ENCODE measurements around the gene PTER. TPM values are rescaled to one million over a fixed set of nuclear protein-coding genes. Genes with fewer than 3 reads are reported as not detected.

Gene PTER
- total RNA-seq, 2 donors from 2014 or later = 11.8 to 30.1 TPM

GRCh38 chr10:16509996-16510395 is 73.2 kb downstream of the PTER start:
- Mint-ChIP-seq H3K27ac (no peak overlapping the region), H3K9me3 (no peaks in the 10 kb centered on the region), H3K36me3 (peaks cover 0 to 5% of the 10 kb centered on the region in 2 donors)
- DNase-seq (ENCODE audit: low spot score in 2 of 2) (no peak), ATAC-seq (no peak)

GRCh38 chr10:16510843-16511242 is 74.0 kb downstream of the PTER start:
- H3K27ac Mint-ChIP-seq = no peak overlapping the region
- H3K36me3 Mint-ChIP-seq = peaks cover 0 to 5% of the 10 kb centered on the region in 2 donors
- ATAC-seq (no peak), DNase-seq (ENCODE audit: low spot score in 2 of 2) (no peak)
- no peaks in the 10 kb centered on the region for H3K9me3 Mint-ChIP-seq

- Mint-ChIP-seq H3K27ac (no peak overlapping the region), H3K9me3 (no peaks in the 10 kb centered on the region), H3K36me3 (peaks cover 4 to 13% of the 10 kb centered on the region in 2 donors)
- DNase-seq (ENCODE audit: low spot score in 2 of 2) (no peak), ATAC-seq (no peak)
These were observed 82.0 kb downstream of the PTER start for GRCh38 chr10:16518822-16519221.

- H3K36me3 Mint-ChIP-seq = peaks cover 4 to 13% of the 10 kb centered on the region in 2 donors
- DNase-seq (ENCODE audit: low spot score in 2 of 2) (no peak), ATAC-seq (no peak)
- no peak overlapping the region for H3K27ac Mint-ChIP-seq
- no peaks in the 10 kb centered on the region for H3K9me3 Mint-ChIP-seq
These were observed 82.6 kb downstream of the PTER start for GRCh38 chr10:16519250-16519907.

- DNase-seq (ENCODE audit: low spot score in 2 of 2) = peak in 1 of 2 donors; percentile 10
- H3K36me3 Mint-ChIP-seq = peaks cover 8 to 13% of the 10 kb centered on the region in 2 donors
- no peak overlapping the region for H3K27ac Mint-ChIP-seq
- peak; percentile 33 to 59 for ATAC-seq
- H3K9me3 Mint-ChIP-seq = no peaks in the 10 kb centered on the region
These were observed 83.4 kb downstream of the PTER start for GRCh38 chr10:16519908-16520861.

- H3K36me3 Mint-ChIP-seq = peaks cover 8 to 13% of the 10 kb centered on the region in 2 donors
- peak; percentile 65 to 69 for ATAC-seq
- no peak overlapping the region for H3K27ac Mint-ChIP-seq
- no peaks in the 10 kb centered on the region for H3K9me3 Mint-ChIP-seq
- DNase-seq (ENCODE audit: low spot score in 2 of 2) = peak in 1 of 2 donors; percentile 38
These were observed 84.1 kb downstream of the PTER start for GRCh38 chr10:16520900-16521299.

GRCh38 chr10:16521311-16522016 is 84.7 kb downstream of the PTER start, which contains the start of gene C1QL3:
TSS of gene C1QL3 (minus strand) at chr10:16521879. CDS start at chr10:16521065, 814 bp downstream.
- no peaks in the 10 kb centered on the region for H3K9me3 Mint-ChIP-seq
- DNase-seq (ENCODE audit: low spot score in 2 of 2) (peak in 1 of 2 donors; percentile 34), ATAC-seq (peak; percentile 45 to 51)
- H3K36me3 Mint-ChIP-seq = peaks cover 8 to 13% of the 10 kb centered on the region in 2 donors
- no peak within 1 kb of the TSS for H3K27ac Mint-ChIP-seq

GRCh38 chr10:16527452-16527851 is 90.6 kb downstream of the PTER start:
- H3K9me3 Mint-ChIP-seq = no peaks in the 10 kb centered on the region
- H3K27ac Mint-ChIP-seq = no peak overlapping the region
- DNase-seq (ENCODE audit: low spot score in 2 of 2) (no peak), ATAC-seq (no peak)
- peaks cover 2 to 5% of the 10 kb centered on the region in 2 donors for H3K36me3 Mint-ChIP-seq

- ATAC-seq (no peak), DNase-seq (ENCODE audit: low spot score in 2 of 2) (no peak)
- Mint-ChIP-seq H3K9me3 (no peaks in the 10 kb centered on the region), H3K27ac (no peak overlapping the region), H3K36me3 (peaks cover 0 to under 1% of the 10 kb centered on the region in 2 donors)
These were observed 93.0 kb downstream of the PTER start for GRCh38 chr10:16529853-16530252.

- Mint-ChIP-seq H3K27ac (no peak overlapping the region), H3K36me3 (no peaks in the 10 kb centered on the region), H3K9me3 (no peaks in the 10 kb centered on the region)
- DNase-seq (ENCODE audit: low spot score in 2 of 2) = no peak
- ATAC-seq = no peak
These were observed 99.3 kb downstream of the PTER start for GRCh38 chr10:16536155-16536554.

GRCh38 chr10:16544099-16544498 is 107.3 kb downstream of the PTER start:
- Mint-ChIP-seq H3K9me3 (no peaks in the 10 kb centered on the region), H3K36me3 (no peaks in the 10 kb centered on the region), H3K27ac (no peak overlapping the region)
- ATAC-seq (no peak), DNase-seq (ENCODE audit: low spot score in 2 of 2) (no peak)

- DNase-seq (ENCODE audit: low spot score in 2 of 2) (no peak), ATAC-seq (no peak)
- H3K27ac Mint-ChIP-seq = no peak overlapping the region
- no peaks in the 10 kb centered on the region for H3K36me3 Mint-ChIP-seq
- no peaks in the 10 kb centered on the region for H3K9me3 Mint-ChIP-seq
These were observed 107.8 kb downstream of the PTER start for GRCh38 chr10:16544591-16544990.

GRCh38 chr10:16545116-16545736 is 108.4 kb downstream of the PTER start:
- DNase-seq (ENCODE audit: low spot score in 2 of 2) (no peak), ATAC-seq (no peak)
- H3K27ac Mint-ChIP-seq = no peak overlapping the region
- H3K36me3 Mint-ChIP-seq = no peaks in the 10 kb centered on the region
- no peaks in the 10 kb centered on the region for H3K9me3 Mint-ChIP-seq

- no peak overlapping the region for H3K27ac Mint-ChIP-seq
- no peak for ATAC-seq
These were observed 111.2 kb downstream of the PTER start for GRCh38 chr10:16547973-16548372.

GRCh38 chr10:16559236-16559773 is 122.5 kb downstream of the PTER start:
- no peak for DNase-seq (ENCODE audit: low spot score in 2 of 2)
- Mint-ChIP-seq H3K9me3 (peaks cover 0 to 7% of the 10 kb centered on the region in 2 donors), H3K27ac (no peak overlapping the region), H3K36me3 (no peaks in the 10 kb centered on the region)
- ATAC-seq = no peak

More at GRCh38 chr10:16547973-16548372, 111.2 kb downstream of the PTER start:
- Mint-ChIP-seq H3K36me3 (no peaks in the 10 kb centered on the region), H3K9me3 (no peaks in the 10 kb centered on the region)
- DNase-seq (ENCODE audit: low spot score in 2 of 2) = no peak

GRCh38 chr10:16562891-16563290 is 126.1 kb downstream of the PTER start:
- ATAC-seq (no peak), DNase-seq (ENCODE audit: low spot score in 2 of 2) (no peak)
- no peak overlapping the region for H3K27ac Mint-ChIP-seq
- no peaks in the 10 kb centered on the region for H3K36me3 Mint-ChIP-seq
- H3K9me3 Mint-ChIP-seq = no peaks in the 10 kb centered on the region
